ENCODE results near the gene NEDD9. TPM values are rescaled to one million over a fixed set of nuclear protein-coding genes. Genes with fewer than 3 reads are reported as not detected.

The NEDD9 gene
- total RNA-seq, 1 experiment from 2014 or later, result 6.5 TPM

DNA sequence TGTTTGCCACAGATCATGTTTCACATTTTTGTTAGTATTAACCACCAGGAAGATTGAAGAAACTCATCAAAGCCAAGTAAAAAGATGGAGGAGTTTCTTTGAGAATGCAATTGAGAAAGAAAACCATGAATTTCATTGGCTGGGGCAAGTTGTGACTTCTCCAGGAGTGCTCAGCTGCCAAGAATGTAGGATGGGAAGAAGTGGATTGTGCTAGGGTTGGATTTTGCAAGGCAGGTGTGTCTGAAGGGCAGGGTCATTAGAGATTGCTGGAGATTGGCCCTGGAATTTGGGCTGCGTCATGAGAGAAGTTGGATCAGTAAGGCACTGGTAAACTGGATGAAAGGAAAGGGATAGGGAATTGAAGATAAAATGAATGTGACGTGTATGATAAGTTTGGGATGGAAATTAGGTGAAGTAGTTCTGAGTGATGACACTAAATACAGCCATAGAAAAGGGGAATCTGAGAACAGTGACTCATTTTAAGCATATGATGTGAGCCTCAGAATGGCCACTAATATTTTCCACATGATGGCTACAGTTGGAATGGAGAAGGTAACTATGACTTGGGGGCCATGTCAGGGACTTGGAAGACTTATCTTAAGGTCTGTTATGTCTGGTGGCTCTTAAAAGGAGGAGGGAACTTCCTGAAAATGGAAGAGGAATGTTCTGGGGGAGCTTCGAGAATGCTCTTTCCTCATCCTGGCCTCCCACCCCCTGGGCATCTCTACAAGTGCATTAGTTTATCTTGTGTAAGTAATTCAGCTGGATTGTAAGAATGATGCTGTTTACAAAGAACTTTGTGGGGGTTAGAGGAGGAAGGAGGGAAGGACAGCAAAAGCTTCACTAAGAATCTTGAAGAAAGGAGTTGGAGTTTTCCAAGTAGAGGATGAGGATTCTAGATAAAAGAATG, 93.2 kb downstream of the NEDD9 start:
- Histone ChIP-seq H3K27me3 (ENCODE audit: control insufficient read depth, insufficient read depth, low read length) (no peaks in the 10 kb centered on the region), H3K36me3 (replicated peaks; ENCODE audit: control insufficient read depth, insufficient read depth, low read length) (peaks cover 3% of the 10 kb centered on the region), H3K4me3 (ENCODE audit: insufficient read depth, low read depth, low read length) (no peak overlapping the region)
- no peak for DNase-seq

DNA sequence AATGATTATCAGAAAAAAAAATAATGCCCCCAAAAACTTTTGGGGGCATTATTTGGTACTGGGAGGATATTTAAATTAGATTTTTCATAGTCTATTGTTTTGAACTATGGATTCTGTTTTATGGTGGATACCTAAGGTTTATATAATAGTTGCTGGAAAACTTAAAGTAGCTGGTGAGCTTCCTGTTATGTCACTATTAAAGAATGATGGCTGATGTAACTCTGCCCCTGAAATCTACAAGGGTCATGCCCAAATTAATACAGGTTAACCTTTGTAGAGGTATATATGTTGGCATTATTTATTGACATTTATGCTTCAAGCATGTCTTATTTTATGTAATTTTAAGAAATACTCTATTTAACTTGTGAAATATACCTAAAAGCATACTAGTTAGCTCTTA, 95.7 kb downstream of the NEDD9 start:
- Histone ChIP-seq H3K4me3 (ENCODE audit: insufficient read depth, low read depth, low read length) (no peak overlapping the region), H3K36me3 (replicated peaks; ENCODE audit: control insufficient read depth, insufficient read depth, low read length) (peaks cover 3% of the 10 kb centered on the region), H3K27me3 (ENCODE audit: control insufficient read depth, insufficient read depth, low read length) (no peaks in the 10 kb centered on the region)
- DNase-seq, result no peak

Other genes starting within 250 kb of the NEDD9 start
- 1.0 and 2.6 TPM in 2 replicates for gene ELOVL2, start 188.4 kb downstream of the NEDD9 start, total RNA-seq (2014; rRNA removed; shearing (Covaris generic))
- gene SMIM13, start 138.8 kb downstream of the NEDD9 start, total RNA-seq (2014; rRNA removed; shearing (Covaris generic)), result 4.2 and 5.7 TPM in 2 replicates
- not detected in 2 replicates for gene ERVFRD-1, start 120.9 kb downstream of the NEDD9 start, total RNA-seq (2014; rRNA removed; shearing (Covaris generic))

Measured in H7 (cell line).